8988T (cell line): ENCODE results near the gene KCNK18.

Experiments
- DNase-seq: peaks from one replicate; pipeline ENCODE4 v3.0.0; 2011

KCNK18 gene

DNA sequence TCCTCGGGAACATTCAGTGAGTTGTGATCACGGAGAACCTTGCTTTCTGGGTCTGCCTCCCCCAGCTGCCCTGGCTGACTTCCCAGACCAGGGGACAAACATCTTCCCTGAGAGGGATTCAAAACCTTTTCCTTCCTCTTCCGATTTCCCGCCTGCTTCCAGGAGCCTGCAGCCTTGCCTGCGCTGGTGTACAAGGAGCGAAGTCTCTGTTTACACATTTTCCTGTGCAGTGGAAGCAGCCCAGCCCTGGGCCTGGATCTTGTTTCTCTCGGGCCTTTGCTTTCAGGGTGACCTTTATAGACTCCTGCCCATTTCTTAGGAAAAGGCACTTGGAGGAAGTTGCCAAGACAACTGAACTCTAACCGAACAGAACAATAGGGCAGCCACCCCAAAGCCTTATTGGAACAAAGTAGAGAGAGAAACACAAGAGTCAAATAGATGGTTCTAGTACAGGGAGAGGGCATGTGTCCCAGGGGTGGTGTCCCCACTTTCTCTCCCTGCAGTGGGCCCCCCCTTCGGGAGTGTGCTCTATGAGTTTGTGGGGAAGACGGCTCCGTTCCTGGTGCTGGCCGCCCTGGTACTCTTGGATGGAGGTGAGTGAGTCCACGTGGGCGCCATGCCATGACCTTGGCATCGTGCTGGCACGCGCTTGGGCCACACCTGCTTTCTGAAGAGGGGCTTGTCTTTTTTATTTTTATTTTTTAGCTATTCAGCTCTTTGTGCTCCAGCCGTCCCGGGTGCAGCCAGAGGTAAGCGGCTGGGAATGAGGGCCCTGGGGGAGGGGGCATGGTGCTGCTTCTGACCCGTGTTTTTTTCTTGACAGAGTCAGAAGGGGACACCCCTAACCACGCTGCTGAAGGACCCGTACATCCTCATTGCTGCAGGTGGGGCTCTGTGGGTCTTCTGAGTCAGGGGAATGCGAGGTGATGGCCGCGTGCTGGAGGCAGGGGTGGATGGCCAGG, 57.8 kb downstream of the KCNK18 start:
- DNase-seq = no peak

DNA sequence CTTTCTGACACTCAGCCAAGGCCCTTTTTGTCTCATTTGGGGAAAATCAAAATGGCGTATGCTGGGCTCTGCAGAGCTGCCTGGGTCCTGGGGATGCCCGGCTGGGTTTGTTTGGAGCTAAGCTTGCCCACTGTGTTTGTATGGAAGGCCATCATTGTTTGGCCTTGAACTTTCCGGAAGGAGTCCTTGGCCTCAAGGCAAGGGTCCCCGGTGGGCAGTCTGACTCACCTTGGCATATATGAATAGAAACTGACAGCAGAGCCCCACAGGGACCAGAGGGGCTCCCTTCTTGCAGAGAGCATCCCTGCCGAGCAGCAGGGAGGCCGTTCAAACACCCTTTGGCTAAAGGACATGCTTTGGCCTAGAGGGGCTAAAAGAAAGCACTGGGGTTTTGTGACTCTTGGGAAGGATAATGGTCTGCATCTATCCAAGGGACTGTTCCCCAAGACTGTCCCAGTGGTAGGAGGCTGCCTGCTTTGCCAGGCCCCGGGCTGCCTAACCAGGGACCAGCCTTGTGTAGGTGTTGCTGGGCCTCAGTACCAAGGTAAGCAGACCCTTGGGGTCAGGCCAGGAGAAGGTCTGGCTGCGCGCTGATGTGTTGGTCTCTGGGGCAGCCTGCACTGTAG, 58.7 kb downstream of the KCNK18 start:
- no peak for DNase-seq

DNA sequence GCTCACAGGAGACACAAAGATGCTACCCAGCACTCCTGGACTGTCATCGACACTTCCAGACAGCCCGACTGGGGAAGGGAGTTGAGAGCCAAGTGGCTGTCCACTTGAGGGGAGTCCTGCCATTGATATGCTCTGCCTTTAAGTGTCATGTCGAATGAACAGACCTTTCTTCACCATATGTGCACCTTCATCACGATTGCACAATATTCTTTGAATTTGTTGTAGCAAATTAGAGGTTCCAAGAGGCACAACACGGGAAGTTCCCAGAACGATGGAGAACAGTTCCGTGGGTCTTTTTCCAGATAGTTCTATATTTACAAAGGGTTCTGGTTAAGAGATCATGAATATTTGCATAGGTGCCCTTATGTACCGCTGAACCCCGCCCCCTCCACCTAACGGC, 59.6 kb downstream of the KCNK18 start:
- no peak for DNase-seq

DNA sequence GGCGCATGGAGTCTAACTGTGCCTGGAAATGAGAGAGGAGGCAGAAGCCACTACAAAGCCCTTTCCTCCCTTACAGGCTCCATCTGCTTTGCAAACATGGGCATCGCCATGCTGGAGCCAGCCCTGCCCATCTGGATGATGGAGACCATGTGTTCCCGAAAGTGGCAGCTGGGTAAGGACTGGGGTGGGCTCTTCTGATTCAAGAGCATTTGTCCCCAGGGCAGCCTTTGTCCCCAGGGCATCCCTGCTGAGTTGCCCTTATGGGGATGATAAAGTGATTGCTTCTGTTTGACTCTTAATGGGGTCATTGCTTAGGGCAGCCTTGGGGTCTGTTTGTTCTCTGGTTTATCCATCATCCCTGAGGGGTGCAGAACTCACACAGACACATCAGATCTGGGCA, 60.4 kb downstream of the KCNK18 start:
- DNase-seq = no peak

GRCh38 chr10:117259279-117259678, 62.0 kb downstream of the KCNK18 start:
- DNase-seq = no peak
